T-helper 22 cell (primary cell): ENCODE results near the gene RBM19.

Source experiments
- DNase-seq: peaks from one replicate; pipeline ENCODE4 v3.0.0-alpha.2; 2020; ENCODE audit warnings: low read depth

RBM19 gene

DNA sequence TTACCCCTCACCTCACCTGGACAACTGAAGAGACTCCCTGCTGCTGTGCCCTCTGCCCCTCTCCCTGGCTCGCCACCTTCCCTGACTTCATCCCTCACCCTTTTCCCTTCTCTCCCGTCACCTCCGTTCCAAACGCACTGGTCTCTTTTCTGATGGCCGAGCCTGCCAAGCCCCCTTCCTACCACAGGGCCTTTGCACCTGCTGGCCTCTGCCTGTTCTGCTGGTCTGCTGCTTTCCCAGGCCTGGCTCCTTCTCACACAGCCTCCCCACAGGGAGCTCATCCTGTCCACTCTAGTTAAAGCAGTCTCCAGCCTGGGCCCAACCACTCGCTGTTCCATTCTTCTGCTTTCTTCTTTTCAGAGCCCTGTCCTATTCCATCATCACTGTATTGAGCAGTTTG lies 34.6 kb downstream of the RBM19 start:
- DNase-seq = no peak

DNA sequence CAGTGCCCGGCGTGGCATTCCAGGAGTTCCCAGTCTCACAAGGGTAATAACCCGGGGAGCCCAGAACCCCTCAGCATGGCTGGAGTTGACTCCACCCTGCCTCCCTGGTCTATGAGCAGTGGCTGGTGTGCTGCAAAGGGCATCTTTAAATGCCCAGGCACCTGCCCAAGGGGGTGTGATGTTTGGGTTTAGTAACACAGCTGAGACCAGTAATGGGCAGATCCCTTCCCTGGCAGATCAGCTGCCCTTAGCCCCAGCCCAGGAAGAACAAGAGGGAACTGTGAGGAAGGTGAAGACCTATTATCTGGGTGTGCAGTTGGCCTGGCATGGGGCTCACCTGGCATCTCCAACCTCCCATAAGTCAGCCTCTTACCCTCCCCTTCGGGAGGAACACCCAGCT lies 35.9 kb downstream of the RBM19 start:
- no peak for DNase-seq

DNA sequence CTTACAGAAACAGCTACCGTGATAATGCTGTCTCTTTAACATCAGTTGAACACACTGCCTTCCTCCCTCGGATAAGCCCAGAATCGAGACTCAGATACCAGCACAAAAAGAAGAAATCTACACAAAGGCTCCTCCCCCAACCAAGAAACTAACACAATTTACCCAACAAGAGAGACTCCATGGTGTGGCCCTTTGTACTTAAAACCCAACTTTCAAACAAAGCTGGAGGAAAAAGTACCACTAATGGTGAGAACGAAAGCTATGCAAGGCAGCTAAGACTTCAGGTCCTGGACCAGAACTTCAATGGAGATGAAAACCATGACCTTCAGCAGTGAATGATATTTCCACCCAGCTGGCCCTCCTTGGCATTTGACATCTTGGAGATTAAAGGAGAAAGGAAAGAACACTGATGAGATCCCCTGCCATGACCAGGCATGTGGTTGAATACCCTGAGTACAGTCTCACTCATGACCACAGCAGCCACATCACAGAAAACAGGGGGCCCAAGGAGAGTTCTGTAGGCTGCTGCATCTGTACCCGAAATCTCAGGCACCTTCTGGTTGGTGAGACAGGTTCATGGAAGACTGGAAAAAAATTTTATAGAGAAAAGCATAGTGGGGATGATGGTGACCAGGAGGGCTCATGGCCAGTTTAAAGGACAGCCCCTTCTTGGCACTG lies 36.7 kb downstream of the RBM19 start:
- no peak for DNase-seq

DNA sequence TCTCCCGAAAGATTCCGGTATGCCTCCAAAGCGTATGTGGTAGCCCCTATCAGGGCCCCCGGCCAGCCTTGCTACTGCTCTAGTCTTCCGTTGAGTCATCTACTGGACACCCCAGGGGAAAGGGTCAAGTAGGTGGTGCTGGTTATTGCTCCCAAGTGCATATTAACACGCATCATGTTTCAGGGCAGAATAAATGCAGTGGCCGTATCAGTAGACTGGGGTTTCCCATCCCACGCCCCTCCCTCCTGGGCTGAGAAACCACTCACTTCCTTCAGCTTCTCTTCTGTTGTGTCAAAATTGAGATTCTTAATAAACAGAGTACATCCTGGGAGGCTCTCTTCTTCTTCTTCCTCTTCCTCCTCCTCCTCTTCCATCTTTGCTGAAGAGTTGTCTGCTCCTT lies 39.3 kb downstream of the RBM19 start:
- no peak for DNase-seq

DNA sequence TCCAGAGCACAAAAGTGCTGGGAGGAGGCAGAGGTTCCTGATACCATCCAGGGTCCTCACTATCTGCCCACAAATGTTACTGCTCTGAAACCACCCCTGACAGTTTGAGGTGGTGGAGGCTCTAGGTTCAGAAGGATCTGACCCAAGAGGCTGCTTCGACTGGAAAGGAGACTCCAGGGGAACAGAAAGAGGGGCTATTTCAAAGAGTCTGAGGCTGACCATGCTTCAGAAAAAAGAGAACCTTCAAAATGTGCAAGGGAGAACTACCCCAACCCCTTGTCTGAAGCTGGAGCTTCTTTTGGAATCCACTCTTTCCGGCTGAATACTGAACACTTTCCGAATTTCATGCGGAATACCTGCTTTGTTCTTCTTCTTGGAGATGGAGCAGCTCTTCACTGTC lies 41.8 kb downstream of the RBM19 start:
- DNase-seq = no peak

DNA sequence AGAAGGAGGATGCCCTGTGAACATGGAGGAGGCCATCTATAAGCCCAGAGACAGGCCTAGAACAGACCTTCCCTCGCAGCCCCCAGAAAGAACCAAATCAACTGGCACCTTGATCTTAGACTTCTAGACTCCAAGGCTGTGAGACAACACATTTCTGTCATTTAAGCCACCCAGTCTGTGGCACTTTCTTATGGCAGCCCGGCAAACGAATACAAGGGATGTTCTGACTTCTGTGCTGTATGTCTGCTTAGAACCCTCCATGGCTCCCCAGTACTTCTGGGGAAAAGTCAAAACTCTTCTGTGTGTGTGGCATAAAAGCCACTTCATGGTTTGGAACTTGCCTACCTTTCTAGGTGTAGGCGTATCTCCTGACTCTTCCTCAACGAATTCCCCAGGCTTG lies 42.9 kb downstream of the RBM19 start:
- DNase-seq = no peak

DNA sequence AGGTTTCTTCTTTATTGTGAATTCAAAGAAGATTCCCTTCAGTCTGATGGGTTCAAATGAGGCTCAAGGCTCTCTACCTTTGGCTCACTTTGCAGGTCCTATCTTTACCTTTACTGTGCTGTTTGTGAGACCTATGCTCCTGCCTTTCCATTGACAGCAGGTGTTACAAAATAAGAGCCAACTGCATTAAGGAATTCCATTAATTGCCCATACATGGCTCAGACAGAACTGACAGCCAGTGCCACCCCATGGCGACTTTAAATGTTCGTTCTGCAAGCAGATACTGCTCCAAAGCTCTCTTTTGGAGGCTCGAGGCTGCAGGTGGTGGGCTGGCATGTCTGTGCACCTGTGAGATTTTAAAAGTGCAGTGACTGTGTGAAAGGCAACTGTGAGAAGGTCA lies 44.7 kb downstream of the RBM19 start:
- DNase-seq = no peak

DNA sequence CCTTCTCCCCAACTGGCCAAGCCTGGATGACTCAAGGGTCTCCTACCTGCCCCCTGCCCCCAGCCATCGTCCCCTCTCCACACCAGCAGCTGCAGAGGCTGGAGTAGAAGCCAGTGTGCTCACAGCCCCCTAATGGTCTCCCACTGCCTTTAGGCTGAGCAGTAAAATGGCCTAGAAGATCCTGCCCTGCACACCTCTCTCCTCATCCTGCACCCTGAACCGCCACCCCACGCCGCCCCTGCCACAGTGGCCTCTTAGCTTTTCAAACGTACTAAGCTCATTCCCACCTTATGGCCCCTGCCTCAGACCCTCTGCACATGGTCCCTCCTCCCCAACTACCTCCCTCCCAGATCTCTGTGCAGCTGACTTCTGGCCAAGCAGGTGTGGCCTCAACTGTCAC lies 46.3 kb downstream of the RBM19 start:
- DNase-seq = no peak

DNA sequence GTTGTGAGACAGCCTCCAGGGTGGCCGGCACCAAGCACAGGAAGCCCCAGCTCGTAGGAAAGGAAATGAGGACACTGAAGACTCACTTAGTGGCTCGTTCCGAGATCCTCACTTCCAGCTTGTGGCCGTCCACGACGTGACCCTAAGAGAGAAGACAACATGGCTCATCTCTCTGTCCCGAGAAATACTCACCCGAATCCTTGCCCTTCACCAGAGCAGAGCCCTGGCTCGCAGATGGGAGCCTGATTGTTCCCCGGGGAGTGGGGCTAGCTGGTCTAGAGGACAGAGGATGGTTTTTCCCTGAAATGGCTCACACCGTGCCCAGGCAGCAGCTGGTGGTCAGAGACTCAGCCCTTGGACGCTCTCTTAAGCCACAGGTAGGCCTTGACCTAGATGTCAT lies 47.8 kb downstream of the RBM19 start:
- DNase-seq = no peak

DNA sequence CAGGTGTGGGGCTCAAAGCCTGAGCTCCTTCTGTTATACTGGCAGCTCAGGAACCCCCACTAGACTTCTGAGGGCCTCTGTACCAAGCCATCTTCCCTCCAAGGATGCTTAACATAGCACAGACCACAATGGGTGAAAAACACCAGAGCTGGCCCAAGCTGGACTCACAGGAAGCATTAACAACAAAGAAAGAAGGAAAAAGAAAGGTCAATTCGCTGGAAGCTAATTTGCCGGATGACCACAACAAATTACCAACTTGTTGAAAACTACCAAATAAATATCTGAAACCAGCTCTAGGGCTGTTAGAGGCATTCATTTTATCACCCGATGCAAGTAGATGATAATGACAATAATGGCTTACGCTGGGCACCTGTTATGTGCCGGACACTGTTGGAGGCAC lies 48.7 kb downstream of the RBM19 start:
- no peak for DNase-seq

DNA sequence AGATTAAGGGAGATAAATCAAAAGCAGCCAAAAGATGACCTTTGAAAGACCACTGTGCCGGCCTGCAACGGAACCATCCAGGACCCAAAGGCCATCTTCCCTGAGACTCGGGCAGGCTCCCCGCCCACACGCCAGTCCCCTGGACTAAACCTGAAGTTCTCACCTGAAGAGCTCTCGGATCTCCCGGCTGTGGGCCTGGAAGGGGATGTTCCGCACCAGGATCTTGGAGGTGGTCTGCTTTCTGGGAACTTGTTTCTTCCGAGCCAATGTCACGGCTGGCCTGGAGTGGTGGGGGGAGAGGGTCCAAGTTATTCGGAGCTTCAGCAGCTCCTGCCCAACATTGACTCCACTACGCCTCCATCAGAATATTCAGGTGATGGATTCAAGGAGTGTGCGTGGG lies 51.3 kb downstream of the RBM19 start:
- DNase-seq = no peak

DNA sequence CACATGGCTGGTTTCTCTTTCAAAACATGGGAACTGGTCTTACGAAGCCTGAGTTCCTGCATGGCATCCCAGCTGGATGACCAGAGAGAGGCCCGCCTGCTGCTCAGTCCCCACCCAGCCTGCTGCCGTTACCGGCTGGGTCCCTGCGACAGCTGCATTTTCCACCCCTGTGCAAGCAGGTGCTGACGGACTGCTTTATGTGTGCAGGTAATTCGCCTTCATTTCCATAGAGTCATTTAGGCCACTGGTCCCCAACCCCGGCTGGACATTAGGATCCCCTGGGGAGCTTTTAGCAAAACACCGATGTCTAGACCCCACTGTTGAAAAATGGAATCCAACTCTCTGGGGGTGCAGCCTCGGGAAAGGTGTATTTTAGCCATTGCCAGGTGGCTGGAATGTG lies 51.9 kb downstream of the RBM19 start:
- no peak for DNase-seq

DNA sequence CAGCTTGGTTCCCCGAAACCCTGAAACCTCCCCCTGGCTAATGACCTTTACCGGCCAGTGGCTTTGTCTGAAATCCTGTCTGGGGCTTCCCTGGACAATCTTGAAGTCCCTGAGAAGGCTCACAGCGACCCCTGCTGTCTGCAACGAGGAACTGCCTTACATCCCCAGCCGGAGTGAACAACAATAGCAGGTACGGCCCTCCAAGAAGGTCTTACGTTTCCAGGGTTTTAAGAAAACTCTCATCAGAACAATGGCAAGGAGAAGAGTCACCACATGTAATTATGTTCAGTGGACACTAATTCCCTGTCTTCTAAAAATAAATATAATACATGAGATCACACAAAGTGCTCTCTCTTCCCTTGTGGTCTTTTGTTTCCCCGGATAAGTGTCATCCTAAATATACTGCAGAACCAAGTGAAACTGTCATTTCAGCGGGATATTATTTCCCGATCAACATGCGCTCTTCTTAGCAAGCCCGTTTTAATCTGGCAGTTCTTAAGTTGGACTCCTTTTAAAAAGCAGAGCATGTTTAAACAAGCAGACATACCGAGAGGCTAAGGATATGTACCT lies 53.3 kb downstream of the RBM19 start:
- no peak for DNase-seq

DNA sequence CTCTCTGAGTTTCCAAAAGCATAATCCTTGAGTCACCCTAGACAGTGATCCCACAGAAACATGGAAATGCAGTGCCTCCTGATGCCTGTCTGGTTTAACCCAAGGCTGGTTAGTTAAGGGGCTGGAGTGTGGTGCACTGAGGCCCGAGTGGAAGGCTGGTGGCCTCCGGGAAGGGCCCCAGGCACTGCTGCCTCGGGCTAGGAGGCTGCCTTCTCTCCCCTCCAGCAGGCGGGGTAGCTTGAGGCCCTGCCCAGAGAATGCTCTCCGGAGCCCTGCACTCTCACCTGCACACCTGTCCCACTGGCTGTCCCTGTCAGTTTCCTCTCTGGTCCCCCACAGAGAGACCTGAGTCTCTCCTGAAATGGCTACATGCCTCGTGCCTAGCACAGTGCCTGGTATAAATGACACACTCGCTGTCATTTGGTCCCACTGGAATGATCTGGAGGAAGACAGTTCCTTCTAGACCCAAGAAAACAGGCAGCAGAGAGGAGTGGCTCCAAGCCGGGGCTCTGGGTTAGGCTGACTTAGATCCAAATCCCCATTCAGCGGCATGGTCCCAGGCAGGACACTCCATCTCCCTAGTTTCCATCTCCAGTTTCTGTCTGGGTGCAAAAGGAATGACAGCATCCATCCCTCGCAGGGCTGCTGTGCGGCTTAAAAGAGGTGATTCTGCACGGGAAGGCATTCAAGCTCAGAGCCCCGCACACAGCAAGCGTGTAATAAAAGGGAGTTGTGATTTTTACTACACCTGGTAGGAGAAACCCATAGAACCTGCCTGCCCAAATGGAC lies 54.0 kb downstream of the RBM19 start:
- DNase-seq = no peak

DNA sequence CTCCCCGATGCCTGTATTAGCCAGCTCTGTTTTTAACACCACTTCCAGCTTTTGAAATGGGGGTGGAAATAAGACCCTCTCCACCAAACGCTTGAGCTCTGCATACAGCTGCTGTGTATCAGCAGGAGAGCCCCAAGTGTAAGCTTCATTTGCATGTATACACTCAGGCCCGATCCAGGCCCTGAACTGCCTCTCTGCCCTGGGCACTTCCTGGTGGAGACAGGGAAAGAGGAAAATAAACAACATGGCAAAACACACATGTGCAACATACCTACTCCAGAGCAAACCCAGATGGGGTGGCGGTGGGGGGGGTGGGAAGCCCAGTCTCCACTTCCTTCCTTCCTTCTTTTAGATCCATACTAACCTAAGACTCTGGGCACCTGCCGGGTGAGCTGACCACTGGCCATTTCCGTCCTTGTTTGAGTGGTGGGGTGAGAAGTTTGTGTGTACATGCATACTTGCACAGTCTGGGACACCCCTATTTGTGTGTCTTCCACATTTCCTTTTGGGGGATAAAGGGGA lies 55.3 kb downstream of the RBM19 start:
- no peak for DNase-seq

DNA sequence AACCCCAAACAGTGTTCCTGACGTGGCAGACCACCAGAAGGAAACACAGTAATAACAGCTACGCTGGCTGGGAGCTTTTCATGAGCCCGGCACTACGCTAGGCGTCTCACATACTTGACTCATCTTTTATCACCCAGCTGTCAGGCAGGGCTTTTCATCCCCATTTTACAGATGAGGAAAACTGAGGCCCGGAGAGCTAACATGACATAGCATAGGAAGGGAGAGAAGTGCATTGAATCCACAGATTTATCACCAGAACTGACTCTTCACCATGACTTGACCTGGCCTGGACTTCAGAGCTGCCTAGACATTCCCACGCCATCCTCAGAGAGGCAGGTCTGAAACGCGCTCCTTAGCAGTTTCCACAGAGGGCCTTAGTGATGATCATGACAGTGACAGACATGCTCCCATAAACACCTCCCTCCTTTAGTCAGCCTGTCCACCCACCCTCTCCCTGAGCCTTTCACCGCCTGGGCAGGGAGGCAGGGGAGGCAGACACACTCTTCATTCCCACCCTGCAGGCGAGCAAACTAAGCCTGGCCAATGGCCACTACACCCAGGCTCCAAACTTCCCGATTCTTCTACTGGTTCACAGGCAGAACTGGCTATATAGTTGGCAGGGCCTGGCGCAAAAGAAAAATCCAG lies 56.2 kb downstream of the RBM19 start:
- no peak for DNase-seq

DNA sequence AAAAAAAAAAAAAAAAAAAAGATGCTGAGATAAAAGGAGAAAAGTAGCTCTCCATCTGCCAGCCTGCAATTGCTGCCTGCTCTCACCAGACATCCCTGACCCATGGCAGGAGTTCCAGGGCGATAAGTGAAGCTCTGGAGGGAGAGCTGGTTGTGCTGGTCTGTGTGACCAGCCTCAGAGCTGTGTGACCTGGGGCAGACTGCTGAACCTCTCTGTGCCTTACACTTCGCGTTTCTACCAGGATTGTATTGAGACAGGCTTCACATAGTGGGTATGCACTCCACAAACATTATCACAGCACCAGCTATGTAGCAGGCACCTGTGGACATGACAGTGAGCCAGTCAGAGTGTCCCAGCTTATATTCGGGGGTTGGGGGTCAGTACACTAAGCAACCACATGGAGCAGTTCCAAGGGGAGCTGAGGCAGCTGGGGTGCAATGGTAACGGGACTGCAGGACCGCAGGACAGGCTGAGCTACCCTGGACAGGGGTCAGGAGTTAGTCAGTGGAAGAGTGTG lies 57.5 kb downstream of the RBM19 start:
- DNase-seq = no peak

DNA sequence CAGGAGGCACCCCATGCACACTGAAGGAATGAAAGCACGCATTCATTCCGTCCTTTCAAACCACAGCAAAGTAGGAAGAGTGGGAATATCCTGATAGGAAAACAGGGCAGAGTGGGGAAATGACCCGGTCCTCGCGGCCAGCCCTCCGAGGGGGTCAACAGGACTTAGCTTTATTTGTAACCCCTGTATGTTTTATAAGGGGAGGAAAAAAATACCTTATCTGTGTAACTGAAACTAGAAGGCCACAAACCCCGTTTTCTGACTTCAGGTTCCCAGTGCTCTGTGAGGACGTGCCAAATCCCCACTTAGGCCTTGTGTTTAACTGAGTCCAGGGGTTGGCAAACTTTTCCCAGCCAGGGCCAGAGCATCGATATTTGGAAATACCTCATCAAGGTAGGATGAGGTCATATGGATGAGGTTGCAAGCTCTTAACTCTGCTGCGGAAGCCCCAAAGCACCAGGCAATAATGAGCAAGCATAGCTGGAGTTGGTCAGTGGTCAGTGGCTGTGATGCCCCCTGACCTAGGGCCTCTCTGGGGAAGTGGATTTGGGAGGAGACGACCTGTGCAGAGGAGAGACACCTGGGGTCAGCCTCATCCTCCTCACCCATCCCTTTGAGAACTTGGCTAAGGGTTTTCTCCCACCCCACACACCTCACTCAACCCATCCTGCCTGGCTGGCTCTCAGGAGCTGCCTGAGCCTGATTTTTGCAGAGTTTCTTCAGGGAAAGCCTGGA lies 58.5 kb downstream of the RBM19 start:
- no peak for DNase-seq

DNA sequence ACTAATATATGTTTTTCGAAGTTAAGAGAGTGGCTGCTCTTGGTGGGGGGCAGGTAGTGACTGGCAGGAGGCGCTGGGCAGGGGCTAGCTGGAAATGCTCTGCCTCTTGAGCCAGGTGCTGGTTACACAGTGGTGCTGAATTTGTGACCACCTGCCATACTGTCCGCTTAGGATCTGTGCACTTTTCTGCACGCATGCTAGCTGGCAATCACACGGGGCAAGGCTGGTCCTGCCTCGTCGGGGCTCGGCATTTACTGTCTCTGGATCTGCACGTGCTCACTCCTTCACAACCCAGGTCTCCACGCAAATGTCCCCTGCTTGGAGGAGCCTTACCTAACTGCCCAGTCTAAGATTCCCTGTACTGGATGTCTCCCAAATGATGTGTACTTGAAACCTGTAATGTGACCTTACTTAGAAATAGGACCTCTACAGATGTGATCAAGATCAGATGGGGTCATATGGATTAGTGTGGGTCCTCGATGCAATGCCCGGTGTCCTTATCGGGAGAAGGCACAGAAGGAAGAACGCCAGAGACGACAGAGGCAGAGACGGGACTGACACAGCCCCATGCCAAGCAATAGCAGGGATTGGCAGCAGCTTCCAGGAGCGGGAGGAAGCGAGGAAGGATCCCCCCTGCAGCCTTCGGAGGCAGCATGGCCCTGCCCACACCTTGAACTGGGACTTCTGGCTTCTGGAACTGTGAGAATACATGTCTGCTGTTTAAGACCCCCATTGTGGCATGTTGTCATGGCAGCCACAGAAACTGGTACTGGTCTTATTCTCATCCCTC lies 59.5 kb downstream of the RBM19 start:
- DNase-seq = no peak

DNA sequence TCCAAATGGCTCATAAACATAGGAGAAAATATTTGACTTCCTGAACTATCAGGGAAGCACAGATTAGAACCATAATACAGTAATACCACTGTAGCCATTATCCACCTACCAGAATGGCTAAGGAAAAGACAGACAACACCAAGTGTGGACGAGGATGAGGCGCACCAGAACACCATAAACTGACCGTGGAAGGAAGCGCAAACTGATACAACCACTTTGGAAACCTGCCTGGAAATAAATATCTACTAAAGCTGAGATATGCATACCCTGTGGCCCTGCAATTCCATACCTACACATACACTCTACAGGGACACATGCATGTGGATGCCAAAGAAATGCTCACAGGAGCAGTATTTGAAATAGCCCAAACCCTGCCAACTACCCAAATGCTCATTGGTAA lies 60.3 kb downstream of the RBM19 start:
- DNase-seq = no peak

DNA sequence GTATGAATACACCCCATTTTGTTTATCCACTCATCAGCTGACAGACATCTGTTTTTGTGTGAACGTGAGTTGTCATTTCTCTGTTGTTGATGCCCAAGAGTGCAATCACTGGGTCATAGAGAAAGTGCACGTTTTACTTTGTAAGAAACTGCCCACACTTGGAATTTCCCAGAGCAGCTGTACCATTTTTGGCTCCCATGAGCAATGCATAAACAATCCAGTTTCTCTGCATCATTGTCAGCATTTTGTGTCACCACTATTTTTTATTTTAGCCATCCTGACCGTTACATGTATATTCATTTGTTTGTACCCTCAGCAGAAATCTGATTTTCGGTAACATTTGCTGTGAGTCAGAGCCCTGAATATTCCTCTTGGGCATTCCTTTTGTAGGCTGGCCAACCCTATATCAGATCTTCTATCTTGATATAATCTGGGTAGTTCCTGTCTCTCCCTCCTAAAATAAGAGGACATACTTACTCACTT lies 62.7 kb downstream of the RBM19 start:
- no peak for DNase-seq
